Activated gamma-delta T cell (primary cell): Measurements from ENCODE around the gene TFEB.

Experiments used
- DNase-seq: peaks from one replicate; lab custom pipeline; 2025; lab: John Stamatoyannopoulos, UW

Gene TFEB

DNA sequence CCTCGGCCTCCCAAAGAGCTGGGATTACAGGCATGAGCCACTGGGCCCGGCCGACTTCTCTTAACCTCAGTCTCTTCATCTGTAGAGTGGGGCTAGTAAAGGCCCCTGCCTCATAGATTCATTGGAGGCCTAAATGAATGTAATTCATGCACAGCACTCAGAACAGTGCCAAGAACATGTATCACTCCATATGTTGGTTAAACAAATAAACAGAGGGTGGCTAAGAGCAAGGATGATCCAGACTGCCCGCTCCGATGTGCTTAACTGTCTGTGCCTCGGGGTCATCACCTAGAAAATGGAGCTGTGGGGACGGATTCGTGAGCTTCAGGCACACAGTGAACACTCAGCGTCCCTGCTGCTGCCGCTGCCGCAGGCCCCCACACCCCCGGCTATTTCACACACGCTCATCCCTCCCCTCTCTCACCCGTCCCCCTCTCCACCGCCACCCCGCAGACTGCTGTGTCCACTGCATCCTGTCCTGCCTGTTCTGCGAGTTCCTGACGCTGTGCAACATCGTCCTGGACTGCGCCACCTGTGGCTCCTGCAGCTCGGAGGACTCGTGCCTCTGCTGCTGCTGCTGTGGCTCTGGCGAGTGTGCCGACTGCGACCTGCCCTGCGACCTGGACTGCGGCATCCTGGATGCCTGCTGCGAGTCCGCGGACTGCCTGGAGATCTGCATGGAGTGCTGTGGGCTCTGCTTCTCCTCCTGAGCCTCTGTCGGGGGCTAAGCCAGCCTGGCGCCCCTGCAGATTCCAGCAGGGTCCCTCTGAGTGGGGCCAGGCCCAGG lies 82.3 kb downstream of the TFEB start:
- no peak for DNase-seq

GRCh38 chr6:41651962-41652657 lies 83.3 kb downstream of the TFEB start:
- no peak for DNase-seq

- no peak for DNase-seq
These were observed 84.0 kb downstream of the TFEB start for GRCh38 chr6:41651246-41651961.

DNA sequence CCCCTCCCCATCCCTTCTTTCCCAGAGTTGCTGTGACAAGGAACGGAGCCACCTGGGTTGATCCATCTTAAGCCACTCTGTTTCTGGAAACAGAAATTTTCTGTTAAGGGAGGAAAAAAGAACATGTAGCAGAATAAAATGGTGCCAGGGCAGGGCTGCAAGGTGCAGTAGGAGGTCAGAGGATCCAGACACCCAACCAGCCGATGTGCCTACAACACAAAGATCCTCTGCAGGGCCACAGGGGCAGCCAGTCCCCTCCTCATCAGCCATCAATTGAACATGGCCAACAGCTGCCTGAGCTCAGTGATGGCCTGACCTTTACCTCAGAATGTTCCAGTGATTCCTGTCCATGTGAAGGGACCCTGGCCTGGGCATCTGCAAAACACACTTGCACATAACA lies 85.3 kb downstream of the TFEB start:
- DNase-seq = no peak

- no peak for DNase-seq
These were observed 85.8 kb downstream of the TFEB start for GRCh38 chr6:41649596-41649995.

DNA sequence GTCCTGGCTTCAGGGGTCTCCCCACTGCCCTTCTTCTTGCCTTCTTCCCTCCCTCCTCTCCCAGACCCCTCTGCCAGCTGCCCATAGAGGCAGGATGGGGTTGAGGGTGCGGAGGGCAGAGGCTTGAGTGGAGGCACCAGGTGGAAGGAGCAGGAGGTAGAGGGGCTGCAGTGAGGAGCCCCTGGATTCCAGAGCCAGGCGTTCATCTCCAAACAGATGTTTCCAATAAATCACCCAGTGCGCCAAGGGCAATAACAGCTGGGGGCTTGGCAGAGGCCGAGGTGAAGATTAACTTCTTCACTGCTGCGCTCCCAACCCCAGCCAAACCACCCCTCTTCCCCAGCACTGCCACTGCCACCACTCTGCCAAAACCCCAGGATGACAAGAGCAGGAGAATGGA lies 86.5 kb downstream of the TFEB start:
- DNase-seq = no peak

GRCh38 chr6:41648070-41648585 lies 87.3 kb downstream of the TFEB start:
- DNase-seq = no peak

DNA sequence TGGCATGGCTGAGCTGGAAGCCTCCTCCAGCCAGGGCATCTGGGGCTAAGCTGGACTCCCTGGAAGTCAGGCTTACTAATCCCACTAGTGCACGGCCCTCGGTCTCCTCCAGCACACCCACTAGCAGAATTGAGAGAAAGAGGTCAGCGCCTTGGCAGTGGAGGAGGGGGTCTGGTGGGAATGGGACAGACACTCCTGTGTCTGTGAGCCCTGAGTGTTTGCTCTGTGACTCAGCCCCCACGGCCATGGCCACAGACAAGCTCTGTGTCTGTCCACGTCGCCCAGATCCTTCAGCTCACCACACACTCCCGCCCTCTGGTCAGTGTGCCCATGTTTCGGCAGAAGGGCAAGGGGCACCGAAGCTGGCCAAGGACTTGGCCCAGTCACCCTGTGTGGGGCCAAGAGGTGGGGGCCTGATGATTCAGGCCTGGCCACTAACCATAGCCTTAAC lies 88.3 kb downstream of the TFEB start:
- no peak for DNase-seq

DNA sequence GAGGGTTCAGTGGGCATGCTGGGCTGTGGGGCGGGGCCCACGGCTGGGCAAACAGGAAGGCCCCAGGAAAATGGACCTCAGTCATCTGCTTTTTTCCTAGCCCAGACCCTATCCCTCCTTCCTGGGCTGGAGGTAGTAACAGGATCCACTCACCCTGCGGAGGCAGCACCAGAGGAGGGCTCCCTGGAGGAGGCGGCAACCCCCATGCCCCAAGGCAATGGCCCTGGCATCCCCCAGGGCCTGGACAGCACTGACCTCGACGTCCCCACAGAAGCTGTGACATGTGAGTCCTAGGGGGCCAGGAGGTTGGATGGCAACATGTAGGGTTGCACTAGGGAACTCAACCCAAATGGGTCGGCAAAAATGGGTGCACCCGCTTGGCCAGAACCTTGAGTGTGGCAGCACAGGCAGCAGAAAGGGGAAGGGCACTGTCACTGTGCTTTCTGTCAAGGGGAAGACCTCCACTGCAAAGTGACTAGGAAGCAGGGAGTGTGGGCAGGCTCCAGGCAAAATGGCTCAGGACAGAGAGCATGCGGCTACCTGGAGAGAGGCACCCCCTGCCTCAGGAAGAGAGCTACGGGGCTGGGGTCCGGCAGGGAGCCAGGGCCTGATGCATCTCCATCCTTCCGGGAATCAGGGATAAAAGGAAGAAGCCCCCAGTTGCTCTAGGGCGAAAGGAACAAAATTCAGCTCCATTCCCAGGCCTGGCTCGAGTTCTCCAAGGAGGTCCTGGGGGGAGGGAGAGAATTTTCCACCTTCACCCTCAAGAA lies 89.2 kb downstream of the TFEB start:
- DNase-seq = no peak

DNA sequence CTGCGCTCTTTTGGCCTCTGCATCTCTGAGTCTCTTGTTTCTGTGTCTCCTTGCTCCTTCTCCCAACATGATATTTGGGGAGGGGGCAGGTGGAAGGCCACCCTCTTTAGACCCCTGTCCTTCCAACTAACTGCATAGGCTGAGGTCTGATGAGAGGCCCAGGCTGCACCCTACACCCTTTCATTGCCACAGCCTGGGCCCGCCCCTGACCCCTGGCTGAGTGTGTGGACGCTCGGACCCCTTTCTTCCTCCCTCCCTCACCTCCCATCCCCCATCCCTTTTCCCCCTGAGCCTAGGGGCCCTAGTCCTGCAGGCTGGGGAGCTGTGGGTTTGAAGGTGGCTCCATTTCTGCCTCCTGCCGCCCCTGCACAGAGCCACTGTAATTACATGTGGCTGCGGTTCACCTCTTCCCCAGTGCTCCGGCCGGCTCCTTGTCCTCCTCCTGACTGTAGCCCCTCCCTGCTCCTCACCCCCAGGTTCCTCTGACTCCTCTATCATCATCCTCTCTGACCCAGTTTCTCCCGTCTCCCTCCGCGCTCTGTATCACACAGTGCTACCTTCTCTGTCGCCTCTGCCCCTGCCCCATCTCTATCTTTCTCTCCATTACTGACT lies 90.3 kb downstream of the TFEB start:
- no peak for DNase-seq

DNA sequence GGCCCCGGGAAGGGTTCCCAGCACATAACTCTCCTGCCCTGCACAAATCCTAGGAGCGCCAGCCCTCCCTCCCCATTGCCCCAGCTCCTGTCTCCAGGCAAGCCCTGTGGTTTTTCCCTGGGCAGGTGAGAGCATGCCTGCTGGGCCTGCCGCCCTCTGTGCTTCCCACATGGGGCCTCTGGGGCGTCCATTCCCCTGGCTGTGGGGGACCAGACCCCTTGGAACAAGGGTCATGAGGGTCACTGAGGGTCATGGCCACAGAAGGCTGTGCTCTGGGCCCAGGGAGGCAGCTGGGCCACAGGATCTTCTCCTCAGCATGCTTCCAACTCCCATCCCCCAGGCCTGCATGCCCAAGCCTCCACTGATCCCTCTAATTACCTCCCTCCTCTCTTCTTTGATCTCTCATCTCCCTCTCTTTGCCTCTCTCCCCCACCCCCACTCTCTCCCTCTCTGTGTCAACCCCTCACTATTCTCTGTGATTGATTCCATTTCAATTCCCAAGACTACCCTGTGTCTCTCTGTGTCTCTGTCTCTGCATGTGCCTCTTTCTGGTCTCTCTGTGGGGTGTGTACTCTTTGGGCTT lies 91.0 kb downstream of the TFEB start:
- no peak for DNase-seq

- DNase-seq = no peak
These were observed 91.5 kb downstream of the TFEB start for GRCh38 chr6:41643899-41644269.

DNA sequence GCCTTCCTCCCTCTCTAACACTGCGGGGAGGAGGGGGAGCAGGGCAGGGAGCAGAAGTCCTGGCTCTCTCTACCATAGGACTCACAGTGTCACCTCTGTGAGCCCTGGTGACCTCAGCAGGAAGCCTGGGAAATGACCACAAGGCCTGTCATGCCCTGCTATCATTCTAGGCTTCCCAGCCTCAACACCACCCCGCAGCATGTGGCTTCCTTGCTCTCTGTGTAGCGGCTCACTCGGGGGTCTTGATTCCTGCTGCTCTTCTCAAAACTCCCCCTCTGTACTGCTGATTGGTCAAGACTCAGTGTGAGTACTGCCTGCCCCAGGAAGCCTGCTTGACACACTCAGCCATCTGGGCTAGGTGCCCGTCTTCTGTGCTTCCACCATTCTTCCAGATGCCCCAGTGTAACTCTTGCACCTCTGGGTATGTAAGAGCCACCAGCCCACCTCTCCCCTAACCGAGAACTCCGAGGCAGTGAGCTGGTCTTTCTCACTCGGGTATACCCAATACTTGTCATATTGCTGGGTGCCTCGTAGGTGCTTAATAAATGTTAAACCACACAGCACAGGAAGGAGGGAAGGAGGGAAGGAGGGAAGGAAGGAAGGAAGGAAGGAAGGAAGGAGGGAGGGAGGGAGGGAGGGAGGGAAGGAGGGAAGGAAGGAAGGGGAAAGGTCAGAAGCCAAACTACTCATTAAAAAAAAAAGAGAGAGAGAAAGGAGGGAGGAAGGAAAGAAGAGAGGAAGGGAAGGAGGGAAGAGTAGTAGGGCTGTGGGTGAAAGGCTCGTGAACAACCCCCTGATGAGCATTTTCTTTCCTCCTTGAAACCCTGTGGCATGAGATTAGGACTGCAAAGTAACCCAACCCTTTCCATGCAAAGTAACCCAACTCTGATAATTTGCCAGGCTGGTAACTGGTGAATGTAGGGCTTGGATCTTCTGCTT lies 92.2 kb downstream of the TFEB start:
- DNase-seq = no peak

- DNase-seq = no peak
These were observed 93.1 kb downstream of the TFEB start for GRCh38 chr6:41642090-41642959.

GRCh38 chr6:41641352-41641925 lies 94.0 kb downstream of the TFEB start:
- no peak for DNase-seq

- no peak for DNase-seq
These were observed 95.0 kb downstream of the TFEB start for GRCh38 chr6:41640426-41640825.

DNA sequence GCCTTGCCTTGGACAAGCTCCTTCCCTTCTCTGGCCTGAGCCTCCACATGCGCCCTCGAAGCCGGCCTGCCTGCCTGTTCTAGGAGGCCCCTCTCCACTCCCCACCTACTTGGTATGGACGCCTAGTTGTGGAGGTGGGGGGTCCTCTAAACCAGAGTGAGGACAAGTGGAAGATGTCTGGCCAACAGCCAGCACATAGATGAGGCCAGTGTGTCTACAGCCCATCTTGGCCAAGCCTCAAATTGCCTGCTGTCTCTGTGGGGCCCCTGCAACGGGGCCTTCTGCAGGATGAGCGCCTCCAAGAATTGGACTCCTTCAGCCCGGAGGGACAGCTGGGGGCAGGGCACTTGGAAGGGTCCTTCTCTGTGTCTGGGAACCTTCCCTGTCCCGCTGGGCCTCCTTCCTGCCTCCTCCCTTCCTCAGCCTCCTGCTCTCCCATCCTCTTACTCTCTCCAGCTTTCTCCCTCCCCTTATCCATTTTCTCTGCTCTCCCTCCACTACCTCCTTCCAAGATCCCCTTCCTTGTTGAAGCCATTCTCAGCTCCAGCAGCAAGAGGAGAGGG lies 95.5 kb downstream of the TFEB start:
- no peak for DNase-seq
